Mesothelial cell of epicardium (in vitro differentiated cells): ENCODE results near the gene RIOK2. TPM values are rescaled to one million over a fixed set of nuclear protein-coding genes. Genes with fewer than 3 reads are reported as not detected.
A peak's percentile ranks its signal among the peaks of the same experiment; 100 is the strongest.

ENCODE experiments used
- DNase-seq, 2 experiments: peaks; one replicate each; pipeline ENCODE4 v3.0.0; 2021; ENCODE audit warnings: low spot score in 2 of 2; ENCODE audit not compliant: unreplicated experiment in 2 of 2
- H3K27ac Mint-ChIP-seq: 2 replicates; pipeline ENCODE4 v1.8.0; 2021; ENCODE audit warnings: mixed read lengths
- H3K27me3 Mint-ChIP-seq: 2 replicates; pipeline ENCODE4 v1.8.0; 2021; ENCODE audit warnings: low read depth, mixed read lengths
- H3K36me3 Mint-ChIP-seq: 2 replicates; pipeline ENCODE4 v1.8.0; 2021; ENCODE audit warnings: mixed read lengths
- H3K4me1 Mint-ChIP-seq: 2 replicates; pipeline ENCODE4 v1.8.0; 2021; ENCODE audit warnings: mixed read lengths
- H3K4me3 Mint-ChIP-seq: 2 replicates; pipeline ENCODE4 v1.8.0; 2021; ENCODE audit warnings: mild to moderate bottlenecking, moderate library complexity, mixed read lengths
- H3K9me3 Mint-ChIP-seq: 2 replicates; pipeline ENCODE4 v1.8.0; 2021; ENCODE audit warnings: mixed read lengths
- CTCF ChIP-seq: fragments of 200-600 bp; sonication (generic); IDR thresholded peaks from one replicate; pipeline ENCODE4 v1.5.0; 2021; ENCODE audit warnings: antibody characterized with exemption; ENCODE audit not compliant: unreplicated experiment
- total RNA-seq: library from RNA; stranded (reverse); gene quantifications from 3 replicates; pipeline ENCODE4 v1.2.1, GENCODE V29; 2021

RIOK2 gene
- total RNA-seq, 1 donor from 2014 or later: 25.9 TPM

- Mint-ChIP-seq H3K4me3 (no peak overlapping the region), H3K9me3 (no peaks in the 10 kb centered on the region), H3K36me3 (no peaks in the 10 kb centered on the region), H3K27ac (peak overlapping the region; percentile 11), H3K4me1 (peaks cover 28% of the 10 kb centered on the region), H3K27me3 (no peaks in the 10 kb centered on the region)
- no peak for TF ChIP-seq CTCF
- DNase-seq: no peak
These were observed 64.6 kb downstream of the RIOK2 start for GRCh38 chr5:97118261-97119006.

- peaks cover 3% of the 10 kb centered on the region for H3K9me3 Mint-ChIP-seq
- no peak overlapping the region for H3K4me3 Mint-ChIP-seq
- no peak for TF ChIP-seq CTCF
- peak overlapping the region; percentile 50 for H3K27ac Mint-ChIP-seq
- no peak for DNase-seq
- no peaks in the 10 kb centered on the region for H3K27me3 Mint-ChIP-seq
- peaks cover 45% of the 10 kb centered on the region for H3K4me1 Mint-ChIP-seq
- H3K36me3 Mint-ChIP-seq: no peaks in the 10 kb centered on the region
These were observed 67.1 kb downstream of the RIOK2 start for GRCh38 chr5:97115932-97116331.

GRCh38 chr5:97112230-97112629 is 70.8 kb downstream of the RIOK2 start:
- peaks cover 2% of the 10 kb centered on the region for H3K27me3 Mint-ChIP-seq
- H3K27ac Mint-ChIP-seq: peak overlapping the region; percentile 55
- H3K4me3 Mint-ChIP-seq: no peak overlapping the region
- H3K9me3 Mint-ChIP-seq: peaks cover 3% of the 10 kb centered on the region
- DNase-seq: no peak
- no peak for TF ChIP-seq CTCF
- H3K4me1 Mint-ChIP-seq: peaks cover 51% of the 10 kb centered on the region
- H3K36me3 Mint-ChIP-seq: no peaks in the 10 kb centered on the region

- Mint-ChIP-seq H3K9me3 (peaks cover 3% of the 10 kb centered on the region), H3K36me3 (no peaks in the 10 kb centered on the region), H3K27me3 (peaks cover 2% of the 10 kb centered on the region), H3K27ac (peak overlapping the region; percentile 13), H3K4me3 (no peak overlapping the region), H3K4me1 (peaks cover 47% of the 10 kb centered on the region)
- TF ChIP-seq CTCF: no peak
- no peak for DNase-seq
These were observed 71.4 kb downstream of the RIOK2 start for GRCh38 chr5:97111616-97112015.

- Mint-ChIP-seq H3K4me3 (no peak overlapping the region), H3K27ac (peak overlapping the region; percentile 18), H3K4me1 (peaks cover 47% of the 10 kb centered on the region), H3K36me3 (no peaks in the 10 kb centered on the region), H3K9me3 (peaks cover 3% of the 10 kb centered on the region), H3K27me3 (peaks cover 2% of the 10 kb centered on the region)
- no peak for TF ChIP-seq CTCF
- no peak for DNase-seq
These were observed 72.0 kb downstream of the RIOK2 start for GRCh38 chr5:97111004-97111403.

Other genes with a start within 250 kb of the RIOK2 start
- 35.4 to 37.3 TPM (median 35.6 TPM) in 3 replicates for gene LNPEP, start 247.2 kb downstream of the RIOK2 start, total RNA-seq
- 9.9 to 12.0 TPM (median 10.7 TPM) in 3 replicates for gene LIX1, start 40.6 kb downstream of the RIOK2 start, total RNA-seq